Breast epithelium (tissue), 3 donors: ENCODE measurements around the gene DUSP19.

Experiments used
- POLR2A ChIP-seq: fragments of 450-650 bp; IDR thresholded peaks from one replicate; pipeline ENCODE4 v1.6.1; 2016; ENCODE audit warnings: antibody characterized with exemption, mild to moderate bottlenecking, moderate library complexity
- POLR2AphosphoS5 ChIP-seq, 3 donors: sonication (generic); formaldehyde crosslinking; IDR thresholded peaks; one replicate each; pipeline ENCODE4 v1.6.1; 2017; ENCODE audit warnings: antibody characterized with exemption in 3 of 3
- TF ChIP-seq, protein P1 (sequence below), 3 donors: fragments of 450-650 bp; IDR thresholded peaks; one replicate each; pipeline ENCODE4 v1.5.1; 2016 to 2017; ENCODE audit warnings: antibody characterized with exemption in 3 of 3, mild to moderate bottlenecking in 3 of 3, moderate library complexity in 3 of 3

DNA sequence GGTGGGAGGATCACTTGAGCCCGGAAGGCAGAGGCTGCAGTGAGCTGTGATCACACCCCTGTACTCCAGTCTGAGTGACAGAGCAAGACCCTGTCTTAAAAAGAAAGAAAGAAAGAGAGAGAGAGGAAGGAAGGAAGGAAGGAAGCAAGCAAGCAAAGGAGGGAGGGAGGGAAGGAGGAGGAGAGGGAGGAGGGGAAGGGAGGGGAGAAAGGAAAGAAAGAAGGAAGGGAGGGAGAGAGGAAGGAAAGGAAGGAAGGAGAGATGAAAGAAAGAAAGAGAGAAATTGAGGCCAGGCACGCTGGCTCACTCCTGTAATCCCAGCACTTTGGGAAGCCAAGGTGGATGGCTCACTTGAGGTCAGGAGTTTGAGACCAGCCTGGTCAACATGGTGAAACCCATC is 37.9 kb upstream of the DUSP19 start:
- TF ChIP-seq POLR2AphosphoS5 (IDR thresholded peaks at IDR 0.05) (no peak), POLR2A (no peak)
- TF ChIP-seq, protein P1, sequence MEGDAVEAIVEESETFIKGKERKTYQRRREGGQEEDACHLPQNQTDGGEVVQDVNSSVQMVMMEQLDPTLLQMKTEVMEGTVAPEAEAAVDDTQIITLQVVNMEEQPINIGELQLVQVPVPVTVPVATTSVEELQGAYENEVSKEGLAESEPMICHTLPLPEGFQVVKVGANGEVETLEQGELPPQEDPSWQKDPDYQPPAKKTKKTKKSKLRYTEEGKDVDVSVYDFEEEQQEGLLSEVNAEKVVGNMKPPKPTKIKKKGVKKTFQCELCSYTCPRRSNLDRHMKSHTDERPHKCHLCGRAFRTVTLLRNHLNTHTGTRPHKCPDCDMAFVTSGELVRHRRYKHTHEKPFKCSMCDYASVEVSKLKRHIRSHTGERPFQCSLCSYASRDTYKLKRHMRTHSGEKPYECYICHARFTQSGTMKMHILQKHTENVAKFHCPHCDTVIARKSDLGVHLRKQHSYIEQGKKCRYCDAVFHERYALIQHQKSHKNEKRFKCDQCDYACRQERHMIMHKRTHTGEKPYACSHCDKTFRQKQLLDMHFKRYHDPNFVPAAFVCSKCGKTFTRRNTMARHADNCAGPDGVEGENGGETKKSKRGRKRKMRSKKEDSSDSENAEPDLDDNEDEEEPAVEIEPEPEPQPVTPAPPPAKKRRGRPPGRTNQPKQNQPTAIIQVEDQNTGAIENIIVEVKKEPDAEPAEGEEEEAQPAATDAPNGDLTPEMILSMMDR (IDR thresholded peaks at IDR 0.05) = no peak
